Stimulated activated CD8-positive, alpha-beta memory T cell treated with anti-CD3 and anti-CD28 coated beads, Interleukin-7, amount 100 ng/mL, for 4 hours (primary cell): ENCODE data around the gene MDP1.

ENCODE experiments used
- DNase-seq, 2 donors: peaks; one replicate each; pipeline ENCODE4 v3.0.0-alpha.2; 2020; ENCODE audit warnings: low read depth in 2 of 2

MDP1 gene

DNA sequence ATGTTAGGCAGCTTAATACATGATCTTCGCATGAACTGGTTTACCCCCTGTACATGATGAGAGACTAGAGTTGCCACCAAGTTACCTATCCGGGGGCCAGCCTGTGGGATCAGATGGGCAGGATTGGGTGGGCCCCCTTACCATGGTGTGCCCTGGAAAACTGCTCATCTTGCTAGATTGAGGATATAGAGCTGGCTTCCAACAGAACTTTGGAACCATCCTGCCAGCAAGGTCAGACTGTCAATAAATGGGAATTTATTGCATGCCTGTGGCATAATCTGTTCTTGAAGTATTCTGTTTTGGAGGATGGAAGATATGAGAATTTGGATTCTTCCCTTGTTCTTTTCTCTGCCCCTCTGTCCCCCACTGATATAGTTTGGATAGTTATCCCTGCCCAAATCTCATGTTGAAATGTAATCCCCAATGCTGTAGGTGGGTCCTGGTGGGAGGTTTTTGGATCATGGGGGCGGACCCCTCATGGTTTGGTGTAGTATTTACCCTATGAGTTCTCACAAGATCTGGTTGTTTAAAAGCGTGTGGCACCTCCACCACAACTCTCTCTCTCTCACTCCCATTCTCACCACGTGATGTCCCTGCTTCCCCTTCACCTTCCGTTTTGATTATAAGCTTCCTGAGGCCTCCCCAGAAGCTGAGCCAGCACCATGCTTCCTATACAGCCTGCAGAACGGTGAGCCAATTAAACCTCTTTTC, 16.9 kb downstream of the MDP1 start:
- no peak for DNase-seq

DNA sequence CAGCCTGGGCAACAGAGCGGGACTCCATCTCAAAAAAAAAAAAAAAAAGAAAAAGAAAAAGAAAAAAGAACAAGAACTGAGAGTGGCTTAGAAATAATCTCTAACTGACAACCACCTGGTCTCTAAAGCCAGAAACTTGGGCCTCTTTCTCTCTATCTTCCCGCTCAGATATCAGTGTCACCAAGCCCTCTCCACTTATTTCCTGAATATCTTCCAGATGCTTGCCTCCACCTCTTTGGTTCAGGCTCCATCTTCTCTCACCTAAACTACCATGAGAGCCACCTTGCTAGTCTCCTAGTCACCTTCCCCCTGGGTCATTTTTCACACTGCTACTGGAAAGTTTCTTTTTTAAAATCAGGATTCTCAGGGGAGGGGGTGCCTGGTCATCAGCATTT, 18.8 kb downstream of the MDP1 start:
- DNase-seq: no peak

DNA sequence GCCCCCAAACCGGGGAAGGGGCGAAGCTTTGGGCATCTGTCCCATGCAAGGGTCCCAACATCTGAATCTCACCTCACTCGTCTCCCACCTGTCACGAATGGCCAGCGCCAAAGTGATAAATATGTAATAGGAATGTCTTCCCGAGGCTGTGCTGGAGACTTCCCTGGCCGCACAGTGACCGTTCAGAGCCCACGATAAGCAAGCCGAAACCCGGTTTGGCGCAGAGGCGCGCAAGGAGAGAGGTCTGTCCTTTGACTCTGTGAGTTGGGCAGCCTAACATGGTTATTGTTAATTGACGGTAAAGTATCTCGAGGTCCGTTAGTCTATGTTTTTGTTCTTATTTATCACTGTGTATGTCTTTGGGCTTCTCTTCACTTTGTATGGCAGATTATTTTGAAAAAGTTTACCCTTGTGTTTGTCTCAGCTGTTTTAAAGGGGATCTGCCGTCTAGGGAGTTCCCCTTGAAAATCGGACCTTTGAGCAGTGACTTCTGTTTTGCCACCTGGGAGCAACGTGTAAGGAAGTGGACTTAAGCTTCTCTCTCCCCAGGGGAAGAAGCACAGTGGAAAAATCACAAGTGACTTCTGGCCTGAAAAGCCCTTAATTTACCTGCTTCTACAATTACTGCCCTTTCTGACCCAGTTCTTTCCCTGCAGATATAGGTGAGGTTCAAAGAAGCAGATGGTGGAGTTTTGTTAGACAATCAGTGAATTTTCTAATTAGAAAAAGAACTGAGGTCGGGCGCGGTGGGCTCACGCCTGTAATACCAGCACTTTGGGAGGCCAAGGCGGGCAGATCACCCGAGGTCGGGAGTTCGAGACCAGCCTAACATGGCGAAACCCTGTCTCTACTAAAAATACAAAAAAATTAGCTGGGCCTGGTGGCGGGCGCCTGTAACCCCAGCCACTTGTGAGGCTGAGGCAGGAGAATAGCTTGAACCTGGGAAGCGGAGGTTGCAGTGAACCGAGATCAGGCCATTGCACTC, 19.5 kb downstream of the MDP1 start:
- DNase-seq: no peak

DNA sequence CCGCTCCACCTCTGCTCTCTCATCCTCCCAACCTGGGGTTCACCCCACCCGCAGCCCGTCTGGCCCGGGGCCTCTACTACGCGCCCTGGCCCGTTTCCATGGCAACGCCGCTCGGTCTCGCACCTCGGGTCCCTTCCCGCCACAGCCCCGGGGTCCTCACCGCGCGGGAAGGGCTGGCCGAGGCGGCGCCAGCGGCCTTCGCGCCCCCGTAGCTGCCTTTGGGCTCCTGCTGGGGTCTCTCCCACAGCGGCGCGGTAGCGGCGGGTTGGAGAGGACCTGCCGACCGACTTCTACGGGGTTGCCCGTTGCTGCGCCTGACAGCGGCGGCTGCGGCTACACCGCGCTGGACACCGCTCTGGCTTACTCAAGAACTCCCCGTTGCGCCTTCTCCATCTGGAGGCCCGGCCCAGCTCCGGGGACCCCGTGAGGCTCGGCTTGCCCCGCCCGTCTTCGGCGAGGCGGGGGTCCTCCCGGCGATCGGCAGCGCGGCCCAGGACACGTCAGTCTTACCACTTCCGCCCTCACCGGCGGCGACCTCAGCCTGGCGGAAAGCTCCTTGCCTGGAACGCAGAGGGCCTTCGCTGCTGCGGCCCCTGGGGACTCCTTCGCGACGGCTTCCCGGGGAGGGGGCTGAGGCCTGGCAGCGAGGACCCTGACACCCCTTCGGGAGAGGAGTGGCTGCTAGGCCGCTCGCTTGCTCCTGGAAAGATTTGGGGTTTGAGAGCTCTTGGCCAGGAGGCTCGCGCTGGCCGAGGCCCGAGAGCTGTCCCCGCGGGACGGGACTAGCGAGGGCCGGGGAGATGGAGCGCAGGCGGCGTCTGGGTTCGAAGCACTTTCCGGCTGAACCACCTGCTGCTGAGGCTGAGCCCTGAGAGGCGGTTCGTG, 20.4 kb downstream of the MDP1 start, which contains the start of gene TM9SF1:
TM9SF1 (minus strand) TSS at position 256 of the 885 bp plus-strand sequence. CDS start 422 bp downstream, outside the sequence.
- peak; percentile 80 to 84 for DNase-seq

DNA sequence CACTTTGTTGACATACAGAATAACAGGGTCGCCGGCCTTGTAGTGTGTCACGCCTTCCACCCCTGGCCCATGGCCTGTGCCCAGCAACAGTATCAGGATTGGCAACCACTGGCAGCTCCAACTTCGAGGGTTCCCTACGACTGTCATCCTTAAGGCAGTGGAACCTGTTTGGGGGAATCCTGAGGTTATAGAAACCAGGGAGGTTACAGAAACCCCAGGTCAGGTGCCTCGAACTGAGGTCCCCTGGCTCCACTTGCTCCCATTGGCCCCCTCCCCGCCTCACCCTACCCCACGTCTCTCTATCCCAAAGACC, 21.0 kb downstream of the MDP1 start:
- no peak for DNase-seq

DNA sequence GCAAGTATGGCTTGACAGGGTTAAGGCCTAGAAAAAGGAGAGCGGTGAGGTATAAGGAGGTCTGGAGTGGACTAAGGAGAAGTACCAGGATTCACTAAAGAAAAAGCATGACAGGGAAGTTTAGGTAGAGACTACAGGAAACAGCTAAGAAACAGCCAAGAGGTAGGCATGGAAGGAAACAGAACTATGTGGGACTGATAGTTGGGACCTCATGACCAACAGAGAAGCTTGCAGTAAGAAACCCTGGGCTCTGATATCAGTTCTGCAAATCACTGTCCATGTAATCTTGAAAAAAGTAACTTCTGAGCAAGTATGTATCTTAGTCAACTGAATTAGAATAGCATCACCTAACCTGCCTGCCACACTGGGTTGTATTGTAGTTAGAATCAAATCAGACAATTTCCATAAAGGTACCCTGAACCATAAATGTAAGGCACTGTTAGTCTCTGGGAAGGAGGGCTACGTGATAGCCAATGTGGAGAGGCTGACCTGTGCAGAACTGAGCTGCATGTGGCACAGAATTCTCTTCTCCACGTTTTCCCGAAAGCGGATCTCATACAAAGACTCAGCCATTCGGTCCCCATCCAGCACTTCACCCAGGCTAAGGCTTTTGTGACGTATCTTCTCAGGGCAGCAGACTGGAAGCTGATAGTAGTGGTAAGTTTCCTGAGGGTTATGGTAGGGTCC, 21.5 kb downstream of the MDP1 start:
- DNase-seq: no peak

DNA sequence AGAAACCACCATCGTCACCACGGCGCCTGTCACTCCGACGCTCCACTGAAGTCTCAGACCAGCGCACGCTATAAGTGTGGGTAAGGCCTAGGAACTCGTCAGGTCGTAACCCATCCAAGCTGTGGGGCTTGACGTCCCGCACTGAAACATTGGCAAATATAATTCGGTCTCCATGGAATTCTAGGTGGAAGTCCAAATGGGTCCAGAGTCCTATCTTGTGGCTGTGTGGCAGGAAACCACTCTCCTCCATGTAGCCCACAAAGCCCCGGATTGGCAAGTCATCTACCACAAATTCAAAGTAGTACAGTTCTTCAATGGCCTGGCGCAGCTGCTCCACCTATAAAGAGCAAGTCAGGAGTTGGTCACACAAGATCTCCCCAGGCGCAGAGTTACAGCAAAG, 22.9 kb downstream of the MDP1 start:
- DNase-seq: no peak

DNA sequence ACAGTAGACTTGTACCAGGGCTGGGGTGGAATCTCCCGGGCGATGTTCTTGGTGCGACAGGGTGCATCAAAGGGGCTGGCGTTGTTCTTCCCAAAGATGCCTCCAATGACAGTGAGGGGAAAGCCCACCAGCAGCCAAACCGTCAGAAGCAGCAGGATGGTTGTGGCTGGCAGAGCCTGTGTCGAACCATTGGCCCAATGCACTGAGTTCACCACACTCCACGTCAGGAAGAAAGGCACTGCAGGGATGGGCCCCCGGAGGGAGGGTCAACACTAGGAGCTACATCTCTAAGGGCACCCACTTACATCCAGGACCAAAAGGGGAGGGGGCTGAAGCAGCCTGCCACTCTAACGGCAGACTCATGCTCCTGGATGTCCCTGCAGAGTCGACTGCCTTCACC, 25.4 kb downstream of the MDP1 start:
- DNase-seq: no peak

DNA sequence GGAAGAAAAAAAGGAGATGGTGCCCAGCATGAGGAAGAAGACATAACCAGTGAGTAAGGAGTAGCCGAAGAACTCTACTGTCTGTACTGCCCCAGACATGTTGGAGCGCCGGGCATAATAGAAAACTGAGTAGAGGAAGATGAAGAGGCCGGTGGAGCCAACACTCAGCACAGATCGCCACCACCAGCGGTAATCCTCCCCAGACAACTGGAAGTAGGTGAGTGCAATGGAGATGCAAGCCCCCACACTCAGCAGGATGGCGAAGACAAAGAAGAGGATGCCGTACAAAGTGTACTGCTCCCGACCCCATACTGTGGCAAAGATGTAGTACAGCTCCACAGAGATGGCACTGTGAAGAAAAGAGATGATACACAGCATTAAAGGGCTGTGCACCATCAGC, 26.4 kb downstream of the MDP1 start:
- DNase-seq: no peak

DNA sequence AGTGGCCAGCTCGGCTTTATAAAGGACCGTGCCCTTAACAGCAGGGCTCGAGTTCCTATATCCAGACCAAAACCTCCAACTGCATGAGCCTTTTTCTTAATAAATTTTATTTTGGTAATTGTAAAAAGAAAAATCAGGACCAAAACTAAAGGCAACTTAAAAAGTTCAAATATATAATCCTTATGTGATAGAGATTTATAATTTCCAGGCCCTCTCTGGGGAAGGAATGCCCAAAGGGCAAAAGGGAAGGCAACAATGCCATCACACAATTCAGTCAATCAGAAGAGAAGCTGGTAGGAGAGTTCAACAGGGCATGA, 26.8 kb downstream of the MDP1 start:
- DNase-seq: no peak

DNA sequence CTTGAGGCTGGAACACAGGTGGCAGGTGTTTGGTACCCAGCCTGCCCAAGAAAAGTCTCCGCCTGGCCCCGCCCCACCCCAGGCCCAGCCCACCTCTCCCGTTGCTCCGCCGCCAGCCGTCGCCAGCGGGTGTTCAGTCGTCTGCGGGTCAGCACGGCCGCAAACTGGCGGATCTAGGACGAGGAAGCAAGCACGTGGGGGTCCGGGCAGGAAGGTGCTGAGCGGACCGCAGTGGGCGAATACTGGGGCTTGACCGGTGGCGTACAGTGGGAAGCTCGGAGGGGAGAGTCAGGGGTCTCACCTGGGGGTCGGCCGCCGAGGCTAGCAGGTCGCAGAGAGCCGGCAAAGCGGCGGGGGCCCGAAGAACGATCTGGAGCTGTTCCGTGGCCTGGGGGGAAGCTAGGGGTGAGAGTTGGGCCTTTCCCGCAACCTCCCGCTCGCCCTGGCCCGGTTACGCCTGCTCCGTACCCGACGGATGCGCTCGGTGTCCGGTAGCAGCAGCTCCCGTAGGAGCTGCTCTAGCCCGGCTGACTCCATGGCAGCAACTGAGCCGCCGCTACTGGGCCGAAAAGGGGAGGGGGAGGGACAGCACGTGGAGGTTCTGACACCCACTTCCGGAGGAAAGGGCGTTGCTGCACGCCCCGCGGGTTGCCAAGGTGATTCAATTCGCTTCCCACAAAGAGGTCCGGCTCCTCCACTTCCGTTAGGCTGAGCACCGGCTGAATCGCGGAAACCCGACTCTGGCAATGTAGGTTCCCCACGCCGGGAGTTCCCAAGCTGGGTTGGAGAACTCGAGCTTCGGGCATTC, 27.4 kb downstream of the MDP1 start, which contains the start of gene IPO4:
IPO4 (minus strand) TSS at position 566 of the 808 bp plus-strand sequence; CDS start at position 537, 29 bp downstream.
- peak; percentile 93 to 94 for DNase-seq

DNA sequence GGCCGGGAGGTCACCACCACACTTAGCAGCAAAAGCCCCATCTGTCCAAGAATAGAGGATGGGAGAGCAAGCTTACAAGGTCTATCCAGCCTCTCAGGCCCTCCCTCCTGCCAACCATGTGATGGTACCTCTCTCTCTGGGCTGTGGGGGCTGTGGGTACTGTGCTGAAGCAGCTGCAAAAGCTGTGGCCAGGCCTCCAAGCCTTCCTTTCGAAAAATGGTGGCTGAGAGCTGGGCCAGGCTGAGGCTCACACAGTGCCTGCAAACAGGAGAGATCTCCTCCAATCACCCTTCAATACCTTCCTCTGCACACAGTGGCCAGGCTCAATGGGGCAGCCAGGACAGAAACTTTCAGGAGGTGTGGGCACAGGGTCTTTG, 28.3 kb downstream of the MDP1 start:
- DNase-seq: no peak

DNA sequence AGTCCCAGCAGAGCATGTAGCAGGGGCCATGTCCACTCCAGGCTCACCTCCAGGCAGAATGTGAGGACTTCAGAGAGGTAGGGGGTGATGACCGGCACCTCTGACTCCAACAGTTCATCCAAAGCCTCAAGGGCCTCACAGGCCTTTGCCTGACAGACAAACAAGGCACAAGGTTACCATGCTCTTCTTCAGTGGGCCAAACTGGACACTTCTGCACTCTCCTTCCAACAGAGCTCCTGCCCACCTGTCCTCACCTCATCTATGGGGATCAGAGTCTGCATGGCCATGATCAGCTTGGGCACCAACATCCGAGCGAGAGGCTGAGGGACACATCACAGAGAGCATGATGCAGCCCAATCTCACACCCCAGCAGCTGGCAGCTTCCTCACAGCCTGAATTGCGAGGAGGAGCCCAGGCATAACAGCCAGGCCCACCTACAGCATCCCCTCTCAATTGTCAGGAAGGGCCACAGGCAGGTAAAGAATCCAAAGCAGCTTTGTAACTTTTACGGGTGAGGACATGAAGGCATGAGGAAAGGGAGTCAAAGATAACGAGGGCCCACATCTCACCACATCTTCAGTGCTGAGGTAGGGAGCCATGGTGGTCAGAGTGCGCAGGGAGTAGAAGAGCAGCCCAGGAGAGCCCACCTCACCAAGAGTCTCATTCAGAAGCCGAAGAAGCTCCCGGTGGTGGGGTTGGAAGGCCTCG, 28.9 kb downstream of the MDP1 start:
- DNase-seq: no peak

DNA sequence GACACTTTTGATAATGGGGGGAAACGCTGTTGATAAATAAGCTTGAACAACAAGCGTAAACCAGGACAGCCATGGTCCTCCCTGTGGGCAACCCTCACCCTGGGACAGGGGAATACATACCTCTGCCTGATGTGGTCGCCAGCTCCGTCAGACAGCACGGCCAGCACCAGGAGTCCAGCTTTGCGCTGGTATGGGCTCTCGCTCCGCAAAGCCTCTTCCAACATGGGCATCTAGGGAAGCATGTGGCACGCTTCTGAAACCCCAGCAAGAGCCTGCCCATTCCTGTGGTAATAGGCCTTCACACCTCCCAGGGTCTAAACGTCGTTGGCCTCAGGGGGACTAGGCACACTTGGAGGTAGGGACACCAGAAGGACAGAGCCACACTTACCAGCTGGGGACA, 30.1 kb downstream of the MDP1 start:
- no peak for DNase-seq

DNA sequence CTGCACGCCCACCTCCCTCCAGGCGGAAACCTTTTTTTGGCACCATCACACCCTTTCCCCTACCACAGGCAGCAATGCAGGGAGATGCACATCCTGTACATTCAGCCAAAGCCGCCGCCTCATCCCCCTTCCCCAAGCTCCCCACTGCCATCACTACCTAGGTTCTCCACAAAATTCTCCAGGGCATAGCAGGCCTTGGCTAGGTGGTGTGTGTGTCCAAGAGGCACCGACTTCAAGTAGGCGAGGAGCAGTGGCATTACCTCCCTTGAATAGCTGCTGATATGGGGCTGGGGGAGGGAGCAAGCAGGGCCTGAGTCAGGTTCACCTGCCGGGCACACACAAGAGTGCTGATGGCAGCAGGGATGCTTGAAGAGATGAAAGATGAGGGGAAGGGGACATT, 30.8 kb downstream of the MDP1 start:
- DNase-seq: no peak

DNA sequence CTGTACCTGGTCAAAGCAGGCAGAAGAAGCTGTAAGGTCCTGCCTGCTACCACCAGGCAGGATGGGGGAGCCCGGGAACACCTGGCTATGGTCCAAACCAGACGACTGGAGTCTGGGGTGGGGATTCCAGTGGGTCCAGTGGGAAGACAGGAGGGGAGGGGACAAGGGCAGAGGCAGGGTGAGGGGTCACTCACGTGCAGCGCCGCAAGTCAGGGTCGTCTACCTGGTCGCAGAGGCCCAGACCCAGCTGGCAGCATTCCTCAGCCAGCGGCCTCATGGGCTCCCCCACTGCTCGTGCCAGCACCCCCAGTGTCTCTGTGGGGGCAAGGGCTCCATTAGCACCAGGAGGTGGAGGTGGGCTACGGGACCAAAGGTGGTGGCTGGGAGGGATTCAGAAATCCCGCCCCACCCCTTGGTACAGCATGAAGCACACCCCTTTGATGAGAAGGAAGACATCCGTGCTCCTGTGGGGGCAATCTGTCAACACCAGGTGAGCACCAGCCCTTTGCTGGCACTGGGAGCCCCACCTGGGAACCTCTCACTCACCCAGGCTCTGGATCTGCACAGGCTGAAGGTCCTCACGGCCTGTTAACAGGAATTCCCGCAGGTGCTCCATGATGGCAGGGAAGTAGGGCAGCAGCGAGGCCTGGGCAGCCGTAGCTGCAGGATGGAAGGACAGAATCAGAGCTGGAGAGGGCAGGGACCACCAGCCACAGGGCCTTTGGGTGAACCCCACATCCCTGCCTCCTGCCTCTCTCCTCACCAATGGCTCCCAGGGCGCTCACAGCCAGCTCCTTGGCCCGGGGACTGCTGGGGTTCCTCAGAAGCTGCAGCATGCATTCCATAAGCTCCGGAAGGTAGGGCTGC, 31.5 kb downstream of the MDP1 start:
- no peak for DNase-seq

DNA sequence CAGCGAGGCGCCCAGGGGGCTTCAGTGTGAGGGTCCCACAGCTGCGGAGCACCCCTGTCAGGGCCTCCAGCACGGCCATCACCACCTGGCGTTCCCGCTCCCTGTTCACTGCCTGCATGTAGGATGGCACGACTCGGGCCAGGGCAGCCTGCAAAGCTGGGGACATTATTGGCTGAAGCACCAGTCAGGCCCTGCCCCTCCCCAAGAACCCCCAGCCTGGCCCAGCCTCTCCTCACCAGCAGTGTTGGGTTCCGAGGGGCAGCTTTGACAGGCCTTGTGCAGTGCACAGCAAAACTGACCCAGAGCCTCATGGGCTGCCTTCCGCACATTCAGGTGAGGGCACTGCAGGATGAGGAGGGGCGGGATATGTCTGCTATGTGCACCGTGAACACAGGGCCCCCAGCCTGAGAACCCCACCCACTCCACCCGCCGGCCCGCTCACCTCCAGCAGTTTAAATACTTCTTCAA, 32.8 kb downstream of the MDP1 start:
- no peak for DNase-seq

DNA sequence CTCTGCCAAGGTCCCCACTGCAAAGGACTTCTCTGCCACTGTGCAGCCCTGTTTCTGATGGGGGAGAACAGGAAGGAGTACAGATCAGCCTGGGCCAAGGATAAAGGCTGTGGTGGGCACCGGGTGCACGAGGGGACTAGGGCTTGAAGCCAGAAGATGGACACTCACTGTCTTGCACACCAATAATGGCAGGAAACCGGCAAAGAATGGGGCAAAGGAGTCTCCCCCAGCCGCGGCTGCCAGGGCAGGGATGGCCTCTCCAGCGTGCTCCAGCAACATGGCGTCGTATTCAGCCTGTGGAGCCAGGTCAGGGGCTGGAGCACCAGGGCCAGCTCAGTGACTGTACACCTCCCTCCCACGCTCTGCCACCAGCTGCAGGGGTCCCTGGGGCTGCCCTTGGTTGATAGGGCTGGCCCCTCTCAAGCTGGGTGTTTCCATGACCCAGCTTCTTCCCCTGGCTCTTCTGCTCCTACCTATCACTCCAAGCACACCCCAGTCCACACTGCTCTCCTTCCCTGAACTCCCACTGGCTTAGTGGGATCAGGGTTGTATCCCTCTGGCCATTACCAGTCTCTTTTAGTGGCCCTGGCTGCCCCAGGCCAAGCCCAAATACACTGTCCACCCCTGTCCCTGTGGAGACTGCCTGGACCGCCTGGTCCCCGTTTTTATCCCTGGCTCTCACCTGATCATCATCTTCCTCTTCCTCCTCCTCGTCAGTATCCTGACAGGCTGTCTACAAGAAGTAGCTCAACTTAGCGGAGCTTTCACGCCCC, 33.6 kb downstream of the MDP1 start:
- no peak for DNase-seq
